Superior temporal gyrus (tissue), 1 donor: ENCODE measurements around the gene NMNAT2.

ENCODE experiments used
- DNase-seq: peaks from one replicate; pipeline ENCODE4 v3.0.0-alpha.2; 2016; ENCODE audit errors: extremely low spot score

The NMNAT2 gene

GRCh38 chr1:183315991-183316758 lies 102.0 kb downstream of the NMNAT2 start:
- no peak for DNase-seq

- DNase-seq, result no peak
Measured at GRCh38 chr1:183313063-183313462, 105.1 kb downstream of the NMNAT2 start.

GRCh38 chr1:183310753-183311479 lies 107.3 kb downstream of the NMNAT2 start:
- no peak for DNase-seq

GRCh38 chr1:183308719-183309118 lies 109.5 kb downstream of the NMNAT2 start:
- no peak for DNase-seq

- no peak for DNase-seq
Measured at GRCh38 chr1:183306317-183307042, 111.7 kb downstream of the NMNAT2 start.

- no peak for DNase-seq
Measured at GRCh38 chr1:183304440-183305107, 113.6 kb downstream of the NMNAT2 start.

- no peak for DNase-seq
Measured at GRCh38 chr1:183303901-183304300, 114.3 kb downstream of the NMNAT2 start.

GRCh38 chr1:183303323-183303645 lies 114.9 kb downstream of the NMNAT2 start:
- no peak for DNase-seq

GRCh38 chr1:183302452-183303322 lies 115.5 kb downstream of the NMNAT2 start:
- DNase-seq, result no peak

- DNase-seq, result no peak
Measured at GRCh38 chr1:183301239-183301638, 116.9 kb downstream of the NMNAT2 start.

GRCh38 chr1:183300828-183301227 lies 117.4 kb downstream of the NMNAT2 start:
- no peak for DNase-seq

- no peak for DNase-seq
Measured at GRCh38 chr1:183300395-183300794, 117.8 kb downstream of the NMNAT2 start.

GRCh38 chr1:183296782-183297181 lies 121.4 kb downstream of the NMNAT2 start:
- DNase-seq, result no peak

GRCh38 chr1:183295521-183295920 lies 122.7 kb downstream of the NMNAT2 start:
- no peak for DNase-seq

- DNase-seq, result no peak
Measured at GRCh38 chr1:183293876-183294275, 124.3 kb downstream of the NMNAT2 start.

GRCh38 chr1:183293241-183293640 lies 124.9 kb downstream of the NMNAT2 start:
- no peak for DNase-seq

- DNase-seq, result no peak
Measured at GRCh38 chr1:183291802-183292514, 126.2 kb downstream of the NMNAT2 start.

GRCh38 chr1:183291216-183291762 lies 126.9 kb downstream of the NMNAT2 start:
- DNase-seq, result no peak

- DNase-seq, result no peak
Measured at GRCh38 chr1:183290628-183291027, 127.6 kb downstream of the NMNAT2 start.

- DNase-seq, result no peak
Measured at GRCh38 chr1:183289051-183289496, 129.1 kb downstream of the NMNAT2 start.
